ENCODE data around the gene H3-3A.

DNA sequence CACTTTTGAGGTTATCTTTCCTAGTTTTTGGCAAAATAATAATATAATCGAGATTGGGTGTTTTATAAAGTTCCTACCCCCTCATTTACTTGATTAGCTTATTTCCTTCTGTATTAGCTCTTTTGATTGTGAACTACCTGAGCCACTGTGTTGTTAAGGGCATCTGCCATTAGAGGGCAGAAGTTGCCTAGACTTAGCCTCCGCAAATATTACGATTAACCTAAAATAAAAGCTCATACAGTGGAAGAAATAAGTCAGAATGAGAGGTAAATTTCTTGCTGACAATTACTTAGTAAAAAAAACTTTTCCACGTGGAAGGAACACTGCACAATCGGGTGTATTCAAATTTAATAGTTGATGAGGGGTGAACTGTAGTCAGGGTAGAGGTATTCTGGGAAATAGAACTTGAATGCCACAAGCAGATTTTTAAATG, 2.3 kb downstream of the H3-3A start:
- TF ChIP-seq, protein P1, sequence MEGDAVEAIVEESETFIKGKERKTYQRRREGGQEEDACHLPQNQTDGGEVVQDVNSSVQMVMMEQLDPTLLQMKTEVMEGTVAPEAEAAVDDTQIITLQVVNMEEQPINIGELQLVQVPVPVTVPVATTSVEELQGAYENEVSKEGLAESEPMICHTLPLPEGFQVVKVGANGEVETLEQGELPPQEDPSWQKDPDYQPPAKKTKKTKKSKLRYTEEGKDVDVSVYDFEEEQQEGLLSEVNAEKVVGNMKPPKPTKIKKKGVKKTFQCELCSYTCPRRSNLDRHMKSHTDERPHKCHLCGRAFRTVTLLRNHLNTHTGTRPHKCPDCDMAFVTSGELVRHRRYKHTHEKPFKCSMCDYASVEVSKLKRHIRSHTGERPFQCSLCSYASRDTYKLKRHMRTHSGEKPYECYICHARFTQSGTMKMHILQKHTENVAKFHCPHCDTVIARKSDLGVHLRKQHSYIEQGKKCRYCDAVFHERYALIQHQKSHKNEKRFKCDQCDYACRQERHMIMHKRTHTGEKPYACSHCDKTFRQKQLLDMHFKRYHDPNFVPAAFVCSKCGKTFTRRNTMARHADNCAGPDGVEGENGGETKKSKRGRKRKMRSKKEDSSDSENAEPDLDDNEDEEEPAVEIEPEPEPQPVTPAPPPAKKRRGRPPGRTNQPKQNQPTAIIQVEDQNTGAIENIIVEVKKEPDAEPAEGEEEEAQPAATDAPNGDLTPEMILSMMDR (IDR thresholded peaks at IDR 0.05) = peak in 4 of 6 experiments; percentile 59 to 82 (median 72)
- TF ChIP-seq POLR2A (IDR thresholded peaks at IDR 0.05) = no peak
